HG03457 (cell line): ENCODE data around the gene ADAM17.
"Not testable (repeated sequence)": the region's sequence is repeated elsewhere in the genome, so short reads cannot be mapped to it uniquely, and the experiment has no call there.

Experiments
- ATAC-seq: cut with Tn5 transposase; IDR thresholded peaks from one replicate; pipeline ENCODE4 v1.9.1; 2021; ENCODE audit warnings: moderate number of reproducible peaks; ENCODE audit not compliant: unreplicated experiment

The ADAM17 gene

GRCh38 chr2:9555297-9556120 lies at the start of gene ADAM17:
Gene ADAM17, minus strand, starts transcription at chr2:9555830. Its CDS starts 225 bp downstream, at chr2:9555605.
- peak; percentile 79 for ATAC-seq

GRCh38 chr2:9602412-9602811 lies 46.8 kb upstream of the ADAM17 start:
- ATAC-seq, result no peak

GRCh38 chr2:9601397-9601796 lies 45.8 kb upstream of the ADAM17 start:
- no peak for ATAC-seq

GRCh38 chr2:9599430-9599829 lies 43.8 kb upstream of the ADAM17 start:
- ATAC-seq, result no peak

- no peak for ATAC-seq
Observed at GRCh38 chr2:9596621-9597311, 41.1 kb upstream of the ADAM17 start.

- ATAC-seq, result no peak
Observed at GRCh38 chr2:9595746-9596145, 40.1 kb upstream of the ADAM17 start.

- not testable (repeated sequence) for ATAC-seq
Observed at GRCh38 chr2:9595256-9595655, 39.6 kb upstream of the ADAM17 start.

- no peak for ATAC-seq
Observed at GRCh38 chr2:9594366-9595054, 38.9 kb upstream of the ADAM17 start.

- no peak for ATAC-seq
Observed at GRCh38 chr2:9593925-9594324, 38.3 kb upstream of the ADAM17 start.

- ATAC-seq, result no peak
Observed at GRCh38 chr2:9592699-9593098, 37.1 kb upstream of the ADAM17 start.

GRCh38 chr2:9590641-9591040 lies 35.0 kb upstream of the ADAM17 start:
- ATAC-seq, result no peak

- no peak for ATAC-seq
Observed at GRCh38 chr2:9586465-9586864, 30.8 kb upstream of the ADAM17 start.

GRCh38 chr2:9585486-9585885 lies 29.9 kb upstream of the ADAM17 start:
- no peak for ATAC-seq

GRCh38 chr2:9584902-9585301 lies 29.3 kb upstream of the ADAM17 start:
- not testable (repeated sequence) for ATAC-seq

- no peak for ATAC-seq
Observed at GRCh38 chr2:9582624-9583023, 27.0 kb upstream of the ADAM17 start.

- no peak for ATAC-seq
Observed at GRCh38 chr2:9578467-9579235, 23.0 kb upstream of the ADAM17 start.

GRCh38 chr2:9574331-9574730 lies 18.7 kb upstream of the ADAM17 start:
- no peak for ATAC-seq

GRCh38 chr2:9573840-9574239 lies 18.2 kb upstream of the ADAM17 start:
- no peak for ATAC-seq

- ATAC-seq, result no peak
Observed at GRCh38 chr2:9573013-9573720, 17.5 kb upstream of the ADAM17 start.
